Left ventricle myocardium inferior (tissue), 1 donor: ENCODE results near the gene CDT1. TPM values are rescaled to one million over a fixed set of nuclear protein-coding genes. Genes with fewer than 3 reads are reported as not detected.

Source experiments
- DNase-seq: peaks from one replicate; pipeline ENCODE4 v3.0.0-alpha.2; 2020
- H3K27ac ChIP-seq: fragments of 200-600 bp; replicated peaks from 2 replicates; pipeline ENCODE4 v1.8.0; 2021
- H3K27me3 ChIP-seq: fragments of 200-600 bp; 2 replicates; pipeline ENCODE4 v1.8.0; 2021; ENCODE audit warnings: low read depth
- H3K36me3 ChIP-seq: fragments of 200-600 bp; 2 replicates; pipeline ENCODE4 v1.8.0; 2021
- H3K4me1 ChIP-seq: fragments of 200-600 bp; 2 replicates; pipeline ENCODE4 v1.8.0; 2021
- H3K4me3 ChIP-seq: fragments of 200-600 bp; 2 replicates; pipeline ENCODE4 v1.8.0; 2021; ENCODE audit warnings: mild to moderate bottlenecking, moderate library complexity
- H3K9me3 ChIP-seq: fragments of 200-600 bp; replicated peaks from 2 replicates; pipeline ENCODE4 v1.8.0; 2021
- intact Hi-C: fragments of 100-400 bp; cut with micrococcal nuclease; formaldehyde crosslinking; loops from one replicate; pipeline ENCODE4 v1.11.0; 2022
- total RNA-seq: library from RNA; stranded (reverse); fragmentation: NEBNext Ultra II Directional; extraction: Animal tissue kit (Norgen Biotek cat#: 25700); gene quantifications from one replicate; pipeline ENCODE4 v1.2.1, GENCODE V29; 2021
- TF ChIP-seq, protein P1 (sequence below): fragments of 200-600 bp; IDR thresholded peaks from 2 replicates; pipeline ENCODE4 v1.8.0; 2021; ENCODE audit warnings: antibody characterized with exemption, mild to moderate bottlenecking, borderline replicate concordance
- donor health status: DM: no; HTN: yes; CAD: no; lungs with severe emphysema.

CDT1 gene
- total RNA-seq, 1 donor from 2014 or later: 0.63 TPM

DNA sequence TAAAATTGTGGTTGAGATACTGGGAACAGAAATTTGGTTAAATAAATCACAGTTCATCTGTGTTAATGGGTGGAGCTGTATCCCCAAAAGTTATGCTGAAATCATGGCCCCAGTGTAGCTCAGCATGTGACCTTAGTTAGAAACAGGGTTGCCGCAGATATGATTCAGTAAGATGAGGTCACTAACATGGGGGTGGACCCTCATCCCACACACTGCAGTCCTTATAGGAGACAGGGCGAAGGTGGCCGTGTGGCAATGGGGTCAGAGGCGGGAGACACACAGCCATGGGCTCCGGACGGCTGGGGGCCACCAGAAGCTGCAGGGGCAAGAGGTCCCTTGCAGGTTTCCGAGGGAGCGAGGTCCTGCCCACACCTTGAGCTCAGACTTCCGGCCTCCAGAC, 42.5 kb downstream of the CDT1 start:
- peaks cover 33% of the 10 kb centered on the region for H3K36me3 ChIP-seq
- no peaks in the 10 kb centered on the region for H3K4me1 ChIP-seq
- no peaks in the 10 kb centered on the region for H3K27me3 ChIP-seq
- no peaks in the 10 kb centered on the region for H3K9me3 ChIP-seq
- TF ChIP-seq, protein P1, sequence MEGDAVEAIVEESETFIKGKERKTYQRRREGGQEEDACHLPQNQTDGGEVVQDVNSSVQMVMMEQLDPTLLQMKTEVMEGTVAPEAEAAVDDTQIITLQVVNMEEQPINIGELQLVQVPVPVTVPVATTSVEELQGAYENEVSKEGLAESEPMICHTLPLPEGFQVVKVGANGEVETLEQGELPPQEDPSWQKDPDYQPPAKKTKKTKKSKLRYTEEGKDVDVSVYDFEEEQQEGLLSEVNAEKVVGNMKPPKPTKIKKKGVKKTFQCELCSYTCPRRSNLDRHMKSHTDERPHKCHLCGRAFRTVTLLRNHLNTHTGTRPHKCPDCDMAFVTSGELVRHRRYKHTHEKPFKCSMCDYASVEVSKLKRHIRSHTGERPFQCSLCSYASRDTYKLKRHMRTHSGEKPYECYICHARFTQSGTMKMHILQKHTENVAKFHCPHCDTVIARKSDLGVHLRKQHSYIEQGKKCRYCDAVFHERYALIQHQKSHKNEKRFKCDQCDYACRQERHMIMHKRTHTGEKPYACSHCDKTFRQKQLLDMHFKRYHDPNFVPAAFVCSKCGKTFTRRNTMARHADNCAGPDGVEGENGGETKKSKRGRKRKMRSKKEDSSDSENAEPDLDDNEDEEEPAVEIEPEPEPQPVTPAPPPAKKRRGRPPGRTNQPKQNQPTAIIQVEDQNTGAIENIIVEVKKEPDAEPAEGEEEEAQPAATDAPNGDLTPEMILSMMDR: no peak
- intact Hi-C loops: no loop called here
- DNase-seq: no peak
- no peak overlapping the region for H3K27ac ChIP-seq
- no peak overlapping the region for H3K4me3 ChIP-seq

DNA sequence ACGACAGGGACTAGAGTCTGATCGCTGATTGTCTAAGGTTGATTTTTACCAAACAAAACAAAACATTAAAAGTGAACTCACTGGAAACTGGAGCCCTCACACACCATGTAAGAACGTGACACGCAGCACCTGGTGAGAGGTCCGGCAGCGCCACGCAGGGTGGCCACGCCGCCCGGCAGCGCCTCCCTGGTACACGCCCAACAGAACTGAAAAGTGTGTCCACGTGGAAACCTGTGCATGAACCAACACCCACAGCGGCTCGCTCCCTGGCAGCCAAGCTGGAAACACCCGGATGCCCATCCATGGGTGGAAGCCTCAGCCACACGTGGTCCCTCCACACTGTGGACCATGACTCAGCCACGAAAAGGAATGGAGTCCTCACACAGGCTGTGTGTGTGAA, 44.1 kb downstream of the CDT1 start:
- no peaks in the 10 kb centered on the region for H3K4me1 ChIP-seq
- intact Hi-C loops: no loop called here

DNA sequence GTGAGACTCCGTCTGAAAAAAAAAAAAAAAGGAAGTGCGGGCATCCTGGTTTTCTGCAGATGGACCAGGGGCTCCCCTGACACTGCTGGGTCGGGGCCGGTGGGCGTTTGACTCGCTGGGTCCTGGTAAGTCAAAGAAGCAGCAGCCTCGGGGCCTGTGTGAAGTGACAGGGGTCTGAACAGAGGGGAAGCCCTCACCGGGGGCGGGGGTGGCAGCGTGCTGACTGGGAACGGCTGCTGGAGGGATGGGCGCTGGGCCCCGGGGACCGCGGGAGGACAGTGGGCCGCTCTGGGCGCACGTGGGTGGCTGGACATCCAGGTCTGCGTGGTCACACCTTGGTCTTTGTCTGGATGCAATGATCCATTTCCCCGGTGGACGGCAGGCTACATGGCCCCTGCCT, 45.0 kb downstream of the CDT1 start:
- Histone ChIP-seq H3K4me1 (no peaks in the 10 kb centered on the region), H3K27me3 (no peaks in the 10 kb centered on the region), H3K4me3 (no peak overlapping the region), H3K36me3 (peaks cover 26% of the 10 kb centered on the region), H3K27ac (no peak overlapping the region), H3K9me3 (no peaks in the 10 kb centered on the region)
- intact Hi-C loops: no loop called here
- TF ChIP-seq, protein P1: no peak
- no peak for DNase-seq

More for the DNA sequence above, 44.1 kb downstream of the CDT1 start:
- Histone ChIP-seq H3K36me3 (peaks cover 30% of the 10 kb centered on the region), H3K27me3 (no peaks in the 10 kb centered on the region), H3K4me3 (no peak overlapping the region), H3K9me3 (no peaks in the 10 kb centered on the region), H3K27ac (no peak overlapping the region)
- TF ChIP-seq, protein P1: no peak
- DNase-seq: no peak

DNA sequence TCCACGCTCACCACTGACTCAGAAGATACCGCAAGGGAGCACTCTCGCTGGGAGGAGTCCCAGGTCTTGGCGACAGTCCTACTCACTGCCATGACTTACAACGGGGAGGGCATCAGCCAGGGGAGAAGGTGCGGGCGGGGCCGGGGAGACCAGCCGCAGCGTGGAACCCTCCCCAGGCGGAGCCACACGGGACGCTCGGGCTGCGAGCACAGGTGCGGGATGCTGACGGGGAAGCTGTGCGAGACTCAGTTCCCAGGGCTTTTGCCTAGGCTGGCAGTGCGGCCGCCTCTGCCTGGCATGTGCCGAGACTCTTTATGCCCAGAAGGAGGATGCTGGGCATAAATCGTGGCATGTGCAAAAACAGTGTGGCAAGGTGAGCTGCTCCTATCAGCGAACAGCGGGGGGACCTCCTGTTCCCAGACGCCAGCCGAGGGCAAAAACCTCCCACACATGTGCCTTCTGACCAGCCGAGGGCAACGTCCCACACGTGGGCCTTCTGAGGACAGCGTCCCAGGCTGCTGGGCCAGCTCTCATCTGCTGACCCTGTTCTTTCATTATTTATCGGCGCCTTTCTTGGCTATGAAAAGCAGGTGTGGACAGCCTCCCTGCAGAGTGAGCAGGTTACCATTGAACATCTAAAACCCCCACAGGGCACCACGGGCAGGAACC, 47.1 kb downstream of the CDT1 start:
- intact Hi-C loops: no loop called here
- no peak for DNase-seq

DNA sequence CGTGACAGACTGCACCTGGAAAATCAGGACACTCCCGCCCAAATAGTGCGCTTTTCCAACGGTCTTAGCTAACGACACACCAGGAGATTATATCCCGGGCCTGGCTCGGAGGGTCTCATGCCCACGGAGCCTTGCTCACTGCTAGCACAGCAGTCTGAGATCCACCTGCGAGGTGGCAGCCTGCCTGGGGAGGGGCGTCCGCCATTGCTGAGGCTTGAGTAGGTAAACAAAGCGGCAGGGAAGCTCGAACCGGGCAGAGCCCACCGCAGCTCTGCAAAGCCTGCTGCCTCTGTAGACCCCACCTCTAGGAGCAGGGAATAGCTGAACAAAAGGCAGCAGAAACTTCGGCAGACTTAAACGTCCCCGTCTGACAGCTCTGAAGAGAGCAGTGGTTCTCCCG, 48.0 kb downstream of the CDT1 start:
- Histone ChIP-seq H3K4me3 (no peak overlapping the region), H3K4me1 (peaks cover 13% of the 10 kb centered on the region), H3K36me3 (peaks cover 23% of the 10 kb centered on the region), H3K27ac (no peak overlapping the region), H3K9me3 (no peaks in the 10 kb centered on the region), H3K27me3 (no peaks in the 10 kb centered on the region)
- no peak for DNase-seq
- intact Hi-C loops: no loop called here
- TF ChIP-seq, protein P1: no peak

More for the DNA sequence above, 47.1 kb downstream of the CDT1 start:
- Histone ChIP-seq H3K9me3 (no peaks in the 10 kb centered on the region), H3K4me1 (peaks cover 5% of the 10 kb centered on the region), H3K27me3 (no peaks in the 10 kb centered on the region), H3K4me3 (no peak overlapping the region), H3K36me3 (peaks cover 23% of the 10 kb centered on the region), H3K27ac (no peak overlapping the region)
- TF ChIP-seq, protein P1: no peak
